ENCODE results near the gene PDZD2.

PDZD2 gene

GRCh38 chr5:32144378-32145207, 505.7 kb downstream of the PDZD2 start:
- no peak for DNase-seq (ENCODE audit: low spot score)
- no peak for TF ChIP-seq CTCF (IDR thresholded peaks at IDR 0.05; ENCODE audit: extremely low read depth, missing control alignments)

- DNase-seq (ENCODE audit: low spot score) = no peak
- no peak for TF ChIP-seq CTCF (IDR thresholded peaks at IDR 0.05; ENCODE audit: extremely low read depth, missing control alignments)
Measured at GRCh38 chr5:32145378-32145777, 506.4 kb downstream of the PDZD2 start.

GRCh38 chr5:32147236-32147635, 508.3 kb downstream of the PDZD2 start:
- no peak for TF ChIP-seq CTCF (IDR thresholded peaks at IDR 0.05; ENCODE audit: extremely low read depth, missing control alignments)
- DNase-seq (ENCODE audit: low spot score) = no peak

GRCh38 chr5:32147959-32148358, 509.0 kb downstream of the PDZD2 start:
- no peak for TF ChIP-seq CTCF (IDR thresholded peaks at IDR 0.05; ENCODE audit: extremely low read depth, missing control alignments)
- DNase-seq (ENCODE audit: low spot score) = no peak

- DNase-seq (ENCODE audit: low spot score) = no peak
- TF ChIP-seq CTCF (IDR thresholded peaks at IDR 0.05; ENCODE audit: extremely low read depth, missing control alignments) = no peak
Measured at GRCh38 chr5:32150366-32150765, 511.4 kb downstream of the PDZD2 start.

GRCh38 chr5:32151198-32151597, 512.3 kb downstream of the PDZD2 start:
- no peak for TF ChIP-seq CTCF (IDR thresholded peaks at IDR 0.05; ENCODE audit: extremely low read depth, missing control alignments)
- DNase-seq (ENCODE audit: low spot score) = no peak

- no peak for DNase-seq (ENCODE audit: low spot score)
- no peak for TF ChIP-seq CTCF (IDR thresholded peaks at IDR 0.05; ENCODE audit: extremely low read depth, missing control alignments)
Measured at GRCh38 chr5:32153723-32154122, 514.8 kb downstream of the PDZD2 start.
